K562 (cell line): ENCODE data around the gene FKBP8. TPM values are rescaled to one million over a fixed set of nuclear protein-coding genes. Genes with fewer than 3 reads are reported as not detected.

ENCODE experiments used
- ASH1L ChIP-seq: fragments of 450-650 bp; IDR thresholded peaks from 2 replicates; pipeline ENCODE4 v1.6.1; 2018; ENCODE audit warnings: borderline replicate concordance, mild to moderate bottlenecking, low read depth; ENCODE audit not compliant: partially characterized antibody
- CSDE1 ChIP-seq, 2 experiments: fragments of 450-650 bp; IDR thresholded peaks; 2 replicates each; pipeline ENCODE4 v1.6.1; 2016; ENCODE audit warnings: mild to moderate bottlenecking in 1 of 2
- DDX20 ChIP-seq: fragments of 450-650 bp; IDR thresholded peaks from 2 replicates; pipeline ENCODE4 v1.6.1; 2016; ENCODE audit warnings: missing genetic modification characterization, low read depth, mild to moderate bottlenecking, missing compliant biosample characterization, moderate library complexity
- DIDO1 ChIP-seq: fragments of 450-650 bp; IDR thresholded peaks from 2 replicates; pipeline ENCODE4 v1.6.1; 2016; ENCODE audit warnings: low read depth, missing biosample characterization, missing genetic modification characterization
- DNMT1 ChIP-seq: fragments of 450-650 bp; IDR thresholded peaks from 2 replicates; pipeline ENCODE4 v1.6.1; 2016; ENCODE audit warnings: antibody characterized with exemption, mild to moderate bottlenecking
- HNRNPLL ChIP-seq: fragments of 200-400 bp; formaldehyde crosslinking; IDR thresholded peaks from 2 replicates; pipeline ENCODE4 v1.6.1; 2017; ENCODE audit warnings: low read length, low read depth, mild to moderate bottlenecking; ENCODE audit not compliant: poor library complexity, severe bottlenecking
- MAFK ChIP-seq: IDR thresholded peaks from 2 replicates; pipeline ENCODE4 v1.6.1; 2011; ENCODE audit warnings: low read length, improper control_type of control experiment
- RBM14 ChIP-seq: fragments of 200-400 bp; formaldehyde crosslinking; IDR thresholded peaks from 2 replicates; pipeline ENCODE4 v1.6.1; 2018; ENCODE audit warnings: low read depth, mild to moderate bottlenecking, low read length, moderate library complexity, borderline replicate concordance; ENCODE audit not compliant: insufficient read depth
- ZC3H4 ChIP-seq: sonication (generic); formaldehyde crosslinking; IDR thresholded peaks from 2 replicates; pipeline ENCODE4 v1.9.0; 2021; ENCODE audit warnings: missing genetic modification reagents, borderline replicate concordance
- ZEB2 ChIP-seq: fragments of 450-650 bp; IDR thresholded peaks from 2 replicates; pipeline ENCODE4 v1.6.1; 2016
- ZFP36 ChIP-seq: fragments of 150-350 bp; IDR thresholded peaks from 2 replicates; pipeline ENCODE4 v1.6.1; 2018; ENCODE audit warnings: low read length, low read depth; ENCODE audit not compliant: partially characterized antibody
- ZNF263 ChIP-seq: sonication (generic); formaldehyde crosslinking; IDR thresholded peaks from 2 replicates; pipeline ENCODE4 v1.8.0; 2022; ENCODE audit warnings: mild to moderate bottlenecking, missing genetic modification reagents, borderline replicate concordance
- polyA plus RNA-seq, 8 experiments: library from polyadenylated mRNA; depleted of rRNA in 4 of 8; stranded (reverse) in 5 of 8; unstranded in 3 of 8; fragments of >200 nt; fragmentation: Nextera tagmentation in 2 of 8; fragmentation: Illumina TruSeq in 1 of 8; extraction: Ambion mirVana in 2 of 8; extraction: Trizol in 1 of 8; gene quantifications; 2 replicates each; pipeline versions ENCODE4 v1.2.1 to v1.2.3, GENCODE V29; 2011 to 2014; ENCODE audit warnings: inconsistent platforms in 1 of 8, missing spikeins in 1 of 8
- total RNA-seq, 7 experiments: library from RNA; depleted of rRNA in 6 of 7; stranded (reverse); fragments of >200 nt in 6 of 7; fragmentation: Illumina TruSeq in 2 of 7; extraction: Trizol in 2 of 7; gene quantifications; 2 replicates each; pipeline versions ENCODE4 v1.2.1 to v1.2.3, GENCODE V29; 2011 to 2021; ENCODE audit warnings: low replicate concordance in 1 of 7
- TF ChIP-seq, protein P1 (sequence below): fragments of 250-450 bp; sonication (Bioruptor Pico); IDR thresholded peaks from 2 replicates; pipeline ENCODE4 v1.8.0; 2022; ENCODE audit warnings: moderate library complexity, mild to moderate bottlenecking, inconsistent platforms
- TF ChIP-seq, protein P2 (sequence below), 3 experiments: fragments of 200-800 bp in 1 of 3; fragments of 250-450 bp in 1 of 3; fragments of 450-650 bp in 1 of 3; sonication (Bioruptor Pico) in 1 of 3; sonication (Bioruptor generic) in 1 of 3; formaldehyde crosslinking in 1 of 3; IDR thresholded peaks; 2 replicates each; pipeline versions ENCODE4 v1.6.1 to v1.8.0; 2016 to 2022; ENCODE audit warnings: mild to moderate bottlenecking in 2 of 3, missing genetic modification characterization in 2 of 3, missing compliant biosample characterization in 1 of 3, moderate library complexity in 1 of 3
- TF ChIP-seq, protein P3 (sequence below): fragments of 250-450 bp; sonication (Bioruptor Pico); IDR thresholded peaks from 2 replicates; pipeline ENCODE4 v1.4.0; 2020; ENCODE audit warnings: borderline replicate concordance
- TF ChIP-seq, protein P4 (sequence below): sonication (generic); formaldehyde crosslinking; IDR thresholded peaks from 2 replicates; pipeline ENCODE4 v1.8.0; 2022; ENCODE audit warnings: mild to moderate bottlenecking, missing genetic modification reagents, borderline replicate concordance
- TF ChIP-seq, protein P5 (sequence below): fragments of 250-450 bp; sonication (Bioruptor Pico); IDR thresholded peaks from 2 replicates; pipeline ENCODE4 v1.5.0; 2021

The FKBP8 gene
- total and polyA plus RNA-seq, 9 of the 15 experiments (the other 6 are each of a cell fraction or from before 2014, with no cell fraction given): 0.46 to 236 (median 104) TPM

DNA sequence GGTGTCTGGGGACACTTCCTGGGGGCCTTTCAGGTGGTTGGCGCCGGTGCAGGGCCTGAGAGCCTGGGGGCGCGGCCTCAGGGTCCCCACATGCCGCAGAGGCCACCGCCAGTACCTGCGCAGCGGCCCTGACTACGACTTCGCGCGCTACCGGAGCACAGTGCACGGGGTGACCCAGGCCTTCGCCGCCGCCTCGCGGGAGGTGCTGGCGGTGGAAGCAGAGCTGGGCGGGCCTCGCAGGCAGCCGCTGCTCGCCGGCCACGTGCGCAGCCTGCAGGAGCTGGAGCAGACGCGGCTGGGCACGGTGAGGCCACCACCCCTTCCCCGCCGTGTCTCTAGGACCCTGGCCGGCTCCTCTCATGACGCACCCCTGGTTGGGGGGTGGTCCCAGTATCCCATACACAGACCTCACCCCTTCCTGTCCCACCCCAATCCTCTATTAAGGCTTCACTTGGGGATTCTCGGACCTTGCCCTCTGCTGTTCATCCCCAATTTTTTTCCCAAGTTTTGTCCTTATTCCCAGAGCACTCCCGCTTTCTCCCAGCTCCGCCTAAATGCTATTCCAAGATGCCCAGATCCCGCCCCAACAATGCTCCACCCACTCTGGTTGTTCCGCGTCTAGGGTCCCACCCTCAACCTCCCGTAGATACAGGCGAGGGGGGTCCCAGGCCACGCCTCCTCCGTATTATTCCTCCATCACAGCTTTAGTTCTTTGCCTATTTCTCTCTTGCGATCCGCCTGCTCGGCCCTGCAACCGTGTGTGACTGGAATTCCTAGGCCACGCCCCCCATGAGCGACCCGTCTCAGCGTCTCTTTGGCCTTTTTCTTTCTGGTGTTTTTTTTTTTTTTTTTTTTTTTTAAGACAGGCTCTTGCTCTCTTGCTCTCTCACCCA, 46.3 kb upstream of the FKBP8 start (continued):
- TF ChIP-seq, protein P1, sequence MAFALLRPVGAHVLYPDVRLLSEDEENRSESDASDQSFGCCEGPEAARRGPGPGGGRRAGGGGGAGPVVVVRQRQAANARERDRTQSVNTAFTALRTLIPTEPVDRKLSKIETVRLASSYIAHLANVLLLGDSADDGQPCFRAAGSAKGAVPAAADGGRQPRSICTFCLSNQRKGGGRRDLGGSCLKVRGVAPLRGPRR: no peak
- TF ChIP-seq, protein P2, sequence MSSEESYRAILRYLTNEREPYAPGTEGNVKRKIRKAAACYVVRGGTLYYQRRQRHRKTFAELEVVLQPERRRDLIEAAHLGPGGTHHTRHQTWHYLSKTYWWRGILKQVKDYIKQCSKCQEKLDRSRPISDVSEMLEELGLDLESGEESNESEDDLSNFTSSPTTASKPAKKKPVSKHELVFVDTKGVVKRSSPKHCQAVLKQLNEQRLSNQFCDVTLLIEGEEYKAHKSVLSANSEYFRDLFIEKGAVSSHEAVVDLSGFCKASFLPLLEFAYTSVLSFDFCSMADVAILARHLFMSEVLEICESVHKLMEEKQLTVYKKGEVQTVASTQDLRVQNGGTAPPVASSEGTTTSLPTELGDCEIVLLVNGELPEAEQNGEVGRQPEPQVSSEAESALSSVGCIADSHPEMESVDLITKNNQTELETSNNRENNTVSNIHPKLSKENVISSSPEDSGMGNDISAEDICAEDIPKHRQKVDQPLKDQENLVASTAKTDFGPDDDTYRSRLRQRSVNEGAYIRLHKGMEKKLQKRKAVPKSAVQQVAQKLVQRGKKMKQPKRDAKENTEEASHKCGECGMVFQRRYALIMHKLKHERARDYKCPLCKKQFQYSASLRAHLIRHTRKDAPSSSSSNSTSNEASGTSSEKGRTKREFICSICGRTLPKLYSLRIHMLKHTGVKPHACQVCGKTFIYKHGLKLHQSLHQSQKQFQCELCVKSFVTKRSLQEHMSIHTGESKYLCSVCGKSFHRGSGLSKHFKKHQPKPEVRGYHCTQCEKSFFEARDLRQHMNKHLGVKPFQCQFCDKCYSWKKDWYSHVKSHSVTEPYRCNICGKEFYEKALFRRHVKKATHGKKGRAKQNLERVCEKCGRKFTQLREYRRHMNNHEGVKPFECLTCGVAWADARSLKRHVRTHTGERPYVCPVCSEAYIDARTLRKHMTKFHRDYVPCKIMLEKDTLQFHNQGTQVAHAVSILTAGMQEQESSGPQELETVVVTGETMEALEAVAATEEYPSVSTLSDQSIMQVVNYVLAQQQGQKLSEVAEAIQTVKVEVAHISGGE (CRISPR knock-in tag; IDR thresholded peaks at IDR 0.05): no peak
- TF ChIP-seq CSDE1 (IDR thresholded peaks at IDR 0.05): no peak
- TF ChIP-seq ZFP36: peak; percentile 18
- TF ChIP-seq RBM14: no peak
- TF ChIP-seq, protein P3, sequence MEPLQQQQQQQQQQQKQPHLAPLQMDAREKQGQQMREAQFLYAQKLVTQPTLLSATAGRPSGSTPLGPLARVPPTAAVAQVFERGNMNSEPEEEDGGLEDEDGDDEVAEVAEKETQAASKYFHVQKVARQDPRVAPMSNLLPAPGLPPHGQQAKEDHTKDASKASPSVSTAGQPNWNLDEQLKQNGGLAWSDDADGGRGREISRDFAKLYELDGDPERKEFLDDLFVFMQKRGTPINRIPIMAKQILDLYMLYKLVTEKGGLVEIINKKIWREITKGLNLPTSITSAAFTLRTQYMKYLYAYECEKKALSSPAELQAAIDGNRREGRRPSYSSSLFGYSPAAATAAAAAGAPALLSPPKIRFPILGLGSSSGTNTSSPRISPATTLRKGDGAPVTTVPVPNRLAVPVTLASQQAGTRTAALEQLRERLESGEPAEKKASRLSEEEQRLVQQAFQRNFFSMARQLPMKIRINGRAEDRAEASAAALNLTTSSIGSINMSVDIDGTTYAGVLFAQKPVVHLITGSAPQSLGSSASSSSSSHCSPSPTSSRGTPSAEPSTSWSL: no peak
- no peak for TF ChIP-seq DNMT1
- TF ChIP-seq ZNF263 (CRISPR knock-in tag): peak; percentile 75; the same call in 1 of the 2 replicates
- TF ChIP-seq DIDO1: no peak
- TF ChIP-seq DDX20 (tag): no peak
- TF ChIP-seq ASH1L: no peak
- TF ChIP-seq ZC3H4 (CRISPR knock-in tag): no peak
- TF ChIP-seq HNRNPLL: peak; percentile 58
- TF ChIP-seq, protein P4, sequence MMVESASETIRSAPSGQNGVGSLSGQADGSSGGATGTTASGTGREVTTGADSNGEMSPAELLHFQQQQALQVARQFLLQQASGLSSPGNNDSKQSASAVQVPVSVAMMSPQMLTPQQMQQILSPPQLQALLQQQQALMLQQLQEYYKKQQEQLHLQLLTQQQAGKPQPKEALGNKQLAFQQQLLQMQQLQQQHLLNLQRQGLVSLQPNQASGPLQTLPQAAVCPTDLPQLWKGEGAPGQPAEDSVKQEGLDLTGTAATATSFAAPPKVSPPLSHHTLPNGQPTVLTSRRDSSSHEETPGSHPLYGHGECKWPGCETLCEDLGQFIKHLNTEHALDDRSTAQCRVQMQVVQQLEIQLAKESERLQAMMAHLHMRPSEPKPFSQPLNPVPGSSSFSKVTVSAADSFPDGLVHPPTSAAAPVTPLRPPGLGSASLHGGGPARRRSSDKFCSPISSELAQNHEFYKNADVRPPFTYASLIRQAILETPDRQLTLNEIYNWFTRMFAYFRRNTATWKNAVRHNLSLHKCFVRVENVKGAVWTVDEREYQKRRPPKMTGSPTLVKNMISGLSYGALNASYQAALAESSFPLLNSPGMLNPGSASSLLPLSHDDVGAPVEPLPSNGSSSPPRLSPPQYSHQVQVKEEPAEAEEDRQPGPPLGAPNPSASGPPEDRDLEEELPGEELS (CRISPR knock-in tag): peak; percentile 88; the same call in 1 of the 2 replicates
- no peak for TF ChIP-seq MAFK
- no peak for TF ChIP-seq ZEB2
- TF ChIP-seq, protein P5, sequence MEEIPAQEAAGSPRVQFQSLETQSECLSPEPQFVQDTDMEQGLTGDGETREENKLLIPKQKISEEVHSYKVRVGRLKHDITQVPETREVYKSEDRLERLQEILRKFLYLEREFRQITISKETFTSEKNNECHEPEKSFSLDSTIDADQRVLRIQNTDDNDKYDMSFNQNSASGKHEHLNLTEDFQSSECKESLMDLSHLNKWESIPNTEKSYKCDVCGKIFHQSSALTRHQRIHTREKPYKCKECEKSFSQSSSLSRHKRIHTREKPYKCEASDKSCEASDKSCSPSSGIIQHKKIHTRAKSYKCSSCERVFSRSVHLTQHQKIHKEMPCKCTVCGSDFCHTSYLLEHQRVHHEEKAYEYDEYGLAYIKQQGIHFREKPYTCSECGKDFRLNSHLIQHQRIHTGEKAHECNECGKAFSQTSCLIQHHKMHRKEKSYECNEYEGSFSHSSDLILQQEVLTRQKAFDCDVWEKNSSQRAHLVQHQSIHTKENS (CRISPR knock-in tag): no peak
